Breast epithelium (tissue), 4 donors: ENCODE results near the gene DPEP3. TPM values are rescaled to one million over a fixed set of nuclear protein-coding genes. Genes with fewer than 3 reads are reported as not detected.

Experiments used
- DNase-seq, 2 donors: peaks; one replicate each; pipeline ENCODE4 v3.0.0-alpha.2; 2019; ENCODE audit warnings: low spot score in 2 of 2
- H3K27ac ChIP-seq, 2 donors: fragments of 200-600 bp; sonication (generic) in 1 of 2; one replicate each; pipeline ENCODE4 v1.5.1; 2016 to 2019; ENCODE audit warnings: mild to moderate bottlenecking in 1 of 2
- H3K27me3 ChIP-seq, 2 donors: fragments of 200-600 bp; sonication (generic) in 1 of 2; one replicate each; pipeline versions ENCODE4 v1.5.1 to v1.6.0; 2017 to 2019; ENCODE audit warnings: control low read depth in 1 of 2, mild to moderate bottlenecking in 1 of 2
- H3K36me3 ChIP-seq: fragments of 200-600 bp; one replicate; pipeline ENCODE4 v1.5.1; 2019
- H3K4me1 ChIP-seq, 2 donors: fragments of 200-600 bp; sonication (generic); one replicate each; pipeline ENCODE4 v1.5.1; 2016 to 2019; ENCODE audit warnings: control low read depth in 1 of 2
- H3K4me3 ChIP-seq, 3 donors: fragments of 200-600 bp; sonication (generic); 1 replicate in 2 of 3; 2 replicates in 1 of 3; pipeline ENCODE4 v1.5.1; 2016 to 2019; ENCODE audit warnings: mild to moderate bottlenecking in 3 of 3, moderate library complexity in 2 of 3
- H3K9me3 ChIP-seq, 2 donors: fragments of 200-600 bp; sonication (generic) in 1 of 2; one replicate each; pipeline ENCODE4 v1.5.1; 2016 to 2019; ENCODE audit warnings: control low read depth in 1 of 2
- CTCF ChIP-seq, 3 donors: fragments of 450-650 bp; IDR thresholded peaks; one replicate each; pipeline ENCODE4 v1.5.1; 2016 to 2017; ENCODE audit warnings: antibody characterized with exemption in 3 of 3, mild to moderate bottlenecking in 3 of 3, moderate library complexity in 3 of 3
- POLR2A ChIP-seq: fragments of 450-650 bp; IDR thresholded peaks from one replicate; pipeline ENCODE4 v1.6.1; 2016; ENCODE audit warnings: antibody characterized with exemption, mild to moderate bottlenecking, moderate library complexity
- POLR2AphosphoS5 ChIP-seq, 3 donors: sonication (generic); formaldehyde crosslinking; IDR thresholded peaks; one replicate each; pipeline ENCODE4 v1.6.1; 2017; ENCODE audit warnings: antibody characterized with exemption in 3 of 3
- intact Hi-C: fragments of 100-400 bp; cut with DNase I; formaldehyde crosslinking; loops from one replicate; pipeline ENCODE4 v1.15.1; 2023; ENCODE audit warnings: low total_unique reads
- total RNA-seq, 3 donors: library from RNA; depleted of rRNA; stranded (reverse); fragments of >200 nt; gene quantifications; one replicate each; pipeline ENCODE4 v1.1.0, GENCODE V29; 2016

DPEP3 gene
- total RNA-seq, 3 donors from 2014 or later, result 0.29 TPM; not detected in 2

- Histone ChIP-seq H3K9me3 (no peaks in the 10 kb centered on the region), H3K27me3 (no peaks in the 10 kb centered on the region), H3K4me1 (no peaks in the 10 kb centered on the region), H3K36me3 (no peaks in the 10 kb centered on the region), H3K27ac (peak overlapping the region in 1 of 2 donors; percentile 19), H3K4me3 (no peak overlapping the region)
- no peak for DNase-seq
- TF ChIP-seq POLR2A (no peak), CTCF (IDR thresholded peaks at IDR 0.05) (no peak)
- intact Hi-C loops, result no loop called here
Measured at GRCh38 chr16:67953641-67954375, 26.5 kb downstream of the DPEP3 start.

- H3K4me1 ChIP-seq, result no peaks in the 10 kb centered on the region
- no peaks in the 10 kb centered on the region for H3K27me3 ChIP-seq
- DNase-seq, result no peak
- H3K36me3 ChIP-seq, result no peaks in the 10 kb centered on the region
- intact Hi-C loops, result no loop called here
- no peaks in the 10 kb centered on the region for H3K9me3 ChIP-seq
- H3K27ac ChIP-seq, result peak overlapping the region; percentile 17 to 53
- no peak for TF ChIP-seq POLR2A
- no peak for TF ChIP-seq POLR2AphosphoS5 (IDR thresholded peaks at IDR 0.05)
- TF ChIP-seq CTCF (IDR thresholded peaks at IDR 0.05), result no peak
- H3K4me3 ChIP-seq, result no peak overlapping the region
Measured at GRCh38 chr16:67951485-67951884, 28.8 kb downstream of the DPEP3 start.

- no peak for DNase-seq
- Histone ChIP-seq H3K36me3 (no peaks in the 10 kb centered on the region), H3K4me1 (no peaks in the 10 kb centered on the region), H3K27me3 (no peaks in the 10 kb centered on the region), H3K27ac (no peak overlapping the region), H3K4me3 (no peak overlapping the region), H3K9me3 (no peaks in the 10 kb centered on the region)
- intact Hi-C loops, result no loop called here
- TF ChIP-seq POLR2A, result no peak
- no peak for TF ChIP-seq POLR2AphosphoS5 (IDR thresholded peaks at IDR 0.05)
- no peak for TF ChIP-seq CTCF (IDR thresholded peaks at IDR 0.05)
Measured at GRCh38 chr16:67950335-67950843, 29.9 kb downstream of the DPEP3 start.

- Histone ChIP-seq H3K4me3 (no peak overlapping the region), H3K4me1 (peaks cover 0 to 1% of the 10 kb centered on the region in 2 donors), H3K9me3 (no peaks in the 10 kb centered on the region), H3K27me3 (no peaks in the 10 kb centered on the region), H3K36me3 (no peaks in the 10 kb centered on the region), H3K27ac (no peak overlapping the region)
- intact Hi-C loops, result no loop called here
- no peak for DNase-seq
- no peak for TF ChIP-seq POLR2AphosphoS5 (IDR thresholded peaks at IDR 0.05)
Measured at GRCh38 chr16:67949645-67950044, 30.7 kb downstream of the DPEP3 start.

- no peak for TF ChIP-seq POLR2A
- no peak for TF ChIP-seq CTCF (IDR thresholded peaks at IDR 0.05)
- TF ChIP-seq POLR2AphosphoS5 (IDR thresholded peaks at IDR 0.05), result no peak
- Histone ChIP-seq H3K36me3 (no peaks in the 10 kb centered on the region), H3K4me1 (peaks cover 0 to 8% of the 10 kb centered on the region in 2 donors), H3K4me3 (no peak overlapping the region), H3K27ac (no peak overlapping the region), H3K27me3 (no peaks in the 10 kb centered on the region), H3K9me3 (no peaks in the 10 kb centered on the region)
- intact Hi-C loops, result no loop called here
- no peak for DNase-seq
Measured at GRCh38 chr16:67948015-67948414, 32.3 kb downstream of the DPEP3 start.
